GM23338 (cell line): ENCODE results near the gene MARCHF7. TPM values are rescaled to one million over a fixed set of nuclear protein-coding genes. Genes with fewer than 3 reads are reported as not detected.
A peak's percentile ranks its signal among the peaks of the same experiment; 100 is the strongest.

Experiments
- ATAC-seq: fragments of 200-7000 bp; cut with Tn5 transposase; 3 replicates; pipeline ENCODE4 v1.9.1; 2020
- DNase-seq: peaks from one replicate; pipeline ENCODE4 v3.0.0-alpha.2; 2015; ENCODE audit warnings: low spot score
- H2AFZ ChIP-seq: fragments of 200-600 bp; sonication (generic); 2 replicates; pipeline ENCODE4 v1.8.0; 2016; ENCODE audit warnings: antibody characterized with exemption, mild to moderate bottlenecking, moderate library complexity
- H3F3A ChIP-seq: fragments of 200-600 bp; sonication (generic); replicated peaks from 2 replicates; pipeline ENCODE4 v1.8.0; 2017; ENCODE audit warnings: antibody characterized with exemption, mixed run types, low read depth
- H3K27ac ChIP-seq: fragments of 200-600 bp; sonication (generic); 2 replicates; pipeline ENCODE4 v1.6.1; 2016; ENCODE audit warnings: low read depth
- H3K27me3 ChIP-seq: fragments of 200-600 bp; sonication (generic); 2 replicates; pipeline ENCODE4 v1.8.0; 2016; ENCODE audit warnings: mild to moderate bottlenecking, mixed run types, moderate library complexity; ENCODE audit not compliant: insufficient read depth
- H3K36me3 ChIP-seq: fragments of 200-600 bp; sonication (generic); 2 replicates; pipeline ENCODE4 v1.8.0; 2016; ENCODE audit warnings: mild to moderate bottlenecking; ENCODE audit not compliant: insufficient read depth
- H3K4me1 ChIP-seq: fragments of 200-600 bp; sonication (generic); 2 replicates; pipeline ENCODE4 v1.8.0; 2016; ENCODE audit warnings: mild to moderate bottlenecking, moderate library complexity; ENCODE audit not compliant: insufficient read depth
- H3K4me2 ChIP-seq: fragments of 200-600 bp; sonication (generic); 2 replicates; pipeline ENCODE4 v1.7.1; 2017; ENCODE audit warnings: mixed run types
- H3K4me3 ChIP-seq: fragments of 200-600 bp; sonication (generic); 2 replicates; pipeline ENCODE4 v1.6.1; 2016; ENCODE audit warnings: mixed run types
- H3K79me2 ChIP-seq: fragments of 200-600 bp; sonication (generic); replicated peaks from 2 replicates; pipeline ENCODE4 v1.8.0; 2017; ENCODE audit warnings: mild to moderate bottlenecking; ENCODE audit not compliant: insufficient read depth
- H3K9me2 ChIP-seq: fragments of 200-600 bp; sonication (generic); 2 replicates; pipeline ENCODE4 v1.8.0; 2017; ENCODE audit not compliant: insufficient read depth
- H4K20me1 ChIP-seq: fragments of 200-600 bp; sonication (generic); replicated peaks from 2 replicates; pipeline ENCODE4 v1.8.0; 2017; ENCODE audit warnings: mild to moderate bottlenecking; ENCODE audit not compliant: insufficient read depth
- H3K27ac Mint-ChIP-seq: 2 replicates; pipeline ENCODE4 v1.8.0; 2020; ENCODE audit warnings: inconsistent platforms, mild to moderate bottlenecking, moderate library complexity, mixed read lengths
- H3K27me3 Mint-ChIP-seq: 3 replicates; pipeline ENCODE4 v1.8.0; 2022; ENCODE audit warnings: low read depth, mild to moderate bottlenecking, moderate library complexity, mixed read lengths, inconsistent platforms; ENCODE audit not compliant: insufficient read depth, poor library complexity
- H3K36me3 Mint-ChIP-seq: 3 replicates; pipeline ENCODE4 v1.8.0; 2021; ENCODE audit warnings: low read depth, mild to moderate bottlenecking, inconsistent platforms, moderate library complexity, mixed read lengths
- H3K4me1 Mint-ChIP-seq: 3 replicates; pipeline ENCODE4 v1.8.0; 2020; ENCODE audit warnings: mild to moderate bottlenecking, inconsistent platforms, mixed read lengths
- H3K4me3 Mint-ChIP-seq: 3 replicates; pipeline ENCODE4 v1.8.0; 2021; ENCODE audit warnings: moderate library complexity, mild to moderate bottlenecking, inconsistent platforms, mixed read lengths
- H3K9me3 Mint-ChIP-seq: 3 replicates; pipeline ENCODE4 v1.8.0; 2020; ENCODE audit warnings: moderate library complexity, mild to moderate bottlenecking, inconsistent platforms, mixed read lengths
- ETS1 ChIP-seq: IDR thresholded peaks from 2 replicates; pipeline ENCODE4 v1.6.1; 2016; ENCODE audit warnings: antibody characterized with exemption
- ZNF114 ChIP-seq: fragments of 250-450 bp; sonication (Bioruptor Pico); IDR thresholded peaks from 2 replicates; pipeline ENCODE4 v1.5.0; 2020; ENCODE audit warnings: mild to moderate bottlenecking, moderate library complexity
- polyA plus RNA-seq: library from polyadenylated mRNA; unstranded; fragments of >200 nt; fragmentation: Nextera tagmentation; extraction: Ambion mirVana; gene quantifications from 2 replicates; pipeline ENCODE4 v1.2.1, GENCODE V29; 2016
- total RNA-seq: library from RNA; depleted of rRNA; stranded (reverse); fragments of >200 nt; shearing (Covaris generic); gene quantifications from 2 replicates; pipeline ENCODE4 v1.2.3, GENCODE V29; 2014
- TF ChIP-seq, protein P1 (sequence below): IDR thresholded peaks from one replicate; pipeline ENCODE4 v1.6.1; 2018; ENCODE audit warnings: antibody characterized with exemption; ENCODE audit not compliant: unreplicated experiment
- TF ChIP-seq, protein P2 (sequence below), 2 experiments: fragments of 200-600 bp in 1 of 2; sonication (generic) in 1 of 2; conservative IDR thresholded peaks; 2 replicates each; pipeline versions ENCODE4 v1.5.1 to v1.6.1; 2016 to 2017; ENCODE audit warnings: antibody characterized with exemption in 2 of 2, low read depth in 2 of 2, mild to moderate bottlenecking in 2 of 2, moderate library complexity in 1 of 2

The MARCHF7 gene
- total and polyA plus RNA-seq, 2 experiments from 2014 or later: 101 to 142 TPM

DNA sequence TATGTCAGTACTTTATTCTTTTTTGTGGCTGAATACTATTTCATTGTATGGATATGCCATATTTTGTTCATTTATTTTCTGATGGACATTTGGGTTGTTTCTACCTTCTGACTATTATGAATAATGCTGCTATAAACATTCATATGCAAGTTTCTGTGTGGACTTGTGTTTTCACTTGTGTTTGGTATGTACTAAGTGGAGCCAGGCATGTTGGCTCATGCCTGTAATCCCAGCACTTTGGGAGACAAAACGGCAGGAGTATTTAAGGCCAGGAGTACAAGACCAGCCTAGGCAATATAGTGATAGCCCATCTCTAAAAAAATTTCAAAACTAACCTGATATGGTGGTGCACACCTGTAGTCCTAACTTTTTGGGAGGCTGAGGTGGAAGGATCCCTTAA, 23.3 kb downstream of the MARCHF7 start:
- H3K4me3 ChIP-seq: no peak overlapping the region

More for the DNA sequence above, 23.3 kb downstream of the MARCHF7 start:
- peak overlapping the region; percentile 14; the same call in 1 of the 2 replicates for H3K27ac ChIP-seq
- Mint-ChIP-seq H3K4me1 (no peaks in the 10 kb centered on the region), H3K9me3 (no peaks in the 10 kb centered on the region), H3K27me3 (peaks cover 3% of the 10 kb centered on the region), H3K4me3 (no peak overlapping the region), H3K36me3 (peaks cover 72% of the 10 kb centered on the region), H3K27ac (peak overlapping the region; percentile 86)
- H3K9me2 ChIP-seq: no peaks in the 10 kb centered on the region
- no peaks in the 10 kb centered on the region for H3F3A ChIP-seq
- no peak overlapping the region for H3K4me2 ChIP-seq
- DNase-seq (no peak), ATAC-seq (no peak)
- H3K36me3 ChIP-seq: peaks cover 30% of the 10 kb centered on the region; the same call in 1 of the 2 replicates
- no peak for TF ChIP-seq ETS1
- TF ChIP-seq, protein P1, sequence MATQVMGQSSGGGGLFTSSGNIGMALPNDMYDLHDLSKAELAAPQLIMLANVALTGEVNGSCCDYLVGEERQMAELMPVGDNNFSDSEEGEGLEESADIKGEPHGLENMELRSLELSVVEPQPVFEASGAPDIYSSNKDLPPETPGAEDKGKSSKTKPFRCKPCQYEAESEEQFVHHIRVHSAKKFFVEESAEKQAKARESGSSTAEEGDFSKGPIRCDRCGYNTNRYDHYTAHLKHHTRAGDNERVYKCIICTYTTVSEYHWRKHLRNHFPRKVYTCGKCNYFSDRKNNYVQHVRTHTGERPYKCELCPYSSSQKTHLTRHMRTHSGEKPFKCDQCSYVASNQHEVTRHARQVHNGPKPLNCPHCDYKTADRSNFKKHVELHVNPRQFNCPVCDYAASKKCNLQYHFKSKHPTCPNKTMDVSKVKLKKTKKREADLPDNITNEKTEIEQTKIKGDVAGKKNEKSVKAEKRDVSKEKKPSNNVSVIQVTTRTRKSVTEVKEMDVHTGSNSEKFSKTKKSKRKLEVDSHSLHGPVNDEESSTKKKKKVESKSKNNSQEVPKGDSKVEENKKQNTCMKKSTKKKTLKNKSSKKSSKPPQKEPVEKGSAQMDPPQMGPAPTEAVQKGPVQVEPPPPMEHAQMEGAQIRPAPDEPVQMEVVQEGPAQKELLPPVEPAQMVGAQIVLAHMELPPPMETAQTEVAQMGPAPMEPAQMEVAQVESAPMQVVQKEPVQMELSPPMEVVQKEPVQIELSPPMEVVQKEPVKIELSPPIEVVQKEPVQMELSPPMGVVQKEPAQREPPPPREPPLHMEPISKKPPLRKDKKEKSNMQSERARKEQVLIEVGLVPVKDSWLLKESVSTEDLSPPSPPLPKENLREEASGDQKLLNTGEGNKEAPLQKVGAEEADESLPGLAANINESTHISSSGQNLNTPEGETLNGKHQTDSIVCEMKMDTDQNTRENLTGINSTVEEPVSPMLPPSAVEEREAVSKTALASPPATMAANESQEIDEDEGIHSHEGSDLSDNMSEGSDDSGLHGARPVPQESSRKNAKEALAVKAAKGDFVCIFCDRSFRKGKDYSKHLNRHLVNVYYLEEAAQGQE: no peak
- no peak for TF ChIP-seq ZNF114
- TF ChIP-seq, protein P2, sequence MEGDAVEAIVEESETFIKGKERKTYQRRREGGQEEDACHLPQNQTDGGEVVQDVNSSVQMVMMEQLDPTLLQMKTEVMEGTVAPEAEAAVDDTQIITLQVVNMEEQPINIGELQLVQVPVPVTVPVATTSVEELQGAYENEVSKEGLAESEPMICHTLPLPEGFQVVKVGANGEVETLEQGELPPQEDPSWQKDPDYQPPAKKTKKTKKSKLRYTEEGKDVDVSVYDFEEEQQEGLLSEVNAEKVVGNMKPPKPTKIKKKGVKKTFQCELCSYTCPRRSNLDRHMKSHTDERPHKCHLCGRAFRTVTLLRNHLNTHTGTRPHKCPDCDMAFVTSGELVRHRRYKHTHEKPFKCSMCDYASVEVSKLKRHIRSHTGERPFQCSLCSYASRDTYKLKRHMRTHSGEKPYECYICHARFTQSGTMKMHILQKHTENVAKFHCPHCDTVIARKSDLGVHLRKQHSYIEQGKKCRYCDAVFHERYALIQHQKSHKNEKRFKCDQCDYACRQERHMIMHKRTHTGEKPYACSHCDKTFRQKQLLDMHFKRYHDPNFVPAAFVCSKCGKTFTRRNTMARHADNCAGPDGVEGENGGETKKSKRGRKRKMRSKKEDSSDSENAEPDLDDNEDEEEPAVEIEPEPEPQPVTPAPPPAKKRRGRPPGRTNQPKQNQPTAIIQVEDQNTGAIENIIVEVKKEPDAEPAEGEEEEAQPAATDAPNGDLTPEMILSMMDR (conservative IDR thresholded peaks at IDR 0.05; ENCODE audit: low read depth in 2 of 2): no peak
- H3K4me1 ChIP-seq: no peaks in the 10 kb centered on the region
- peaks cover 99% of the 10 kb centered on the region for H3K79me2 ChIP-seq
- H3K27me3 ChIP-seq: no peaks in the 10 kb centered on the region
- peaks cover 39% of the 10 kb centered on the region for H4K20me1 ChIP-seq
- no peak overlapping the region for H2AFZ ChIP-seq
